CD14-positive monocyte (primary cell): Measurements from ENCODE around the gene REXO4. TPM values are rescaled to one million over a fixed set of nuclear protein-coding genes. Genes with fewer than 3 reads are reported as not detected.

Source experiments
- DNase-seq, 3 donors: peaks; one replicate each; pipeline ENCODE4 v3.0.0-alpha.2; 2011 to 2022
- H2AFZ ChIP-seq: 2 replicates; pipeline ENCODE4 v1.6.0; 2012; ENCODE audit warnings: mild to moderate bottlenecking, low read depth, low read length, inconsistent platforms; ENCODE audit not compliant: insufficient read depth, poor library complexity, severe bottlenecking
- H3K27ac ChIP-seq, 2 donors: 1 replicate in 1 of 2; 2 replicates in 1 of 2; pipeline ENCODE4 v1.5.1; 2012 to 2013; ENCODE audit warnings: low read length in 2 of 2, control low read depth in 1 of 2, inconsistent platforms in 1 of 2, low read depth in 1 of 2, mild to moderate bottlenecking in 1 of 2
- H3K27me3 ChIP-seq, 2 donors: one replicate each; pipeline versions ENCODE4 v1.6.0 to v1.6.1; 2011 to 2013; ENCODE audit warnings: low read length in 2 of 2; ENCODE audit not compliant: control insufficient read depth in 2 of 2, insufficient read depth in 2 of 2
- H3K36me3 ChIP-seq, 2 donors: replicated peaks in 1 of 2; 1 replicate in 1 of 2; 2 replicates in 1 of 2; pipeline versions ENCODE4 v1.5.1 to v1.6.1; 2012 to 2013; ENCODE audit warnings: low read length in 2 of 2, control low read depth in 1 of 2, inconsistent platforms in 1 of 2, mild to moderate bottlenecking in 1 of 2; ENCODE audit not compliant: insufficient read depth in 2 of 2, control insufficient read depth in 1 of 2
- H3K4me1 ChIP-seq, 2 donors: 1 replicate in 1 of 2; 2 replicates in 1 of 2; pipeline versions ENCODE4 v1.5.1 to v1.6.1; 2012 to 2013; ENCODE audit warnings: low read length in 2 of 2, control low read depth in 1 of 2, inconsistent platforms in 1 of 2, mild to moderate bottlenecking in 1 of 2, moderate library complexity in 1 of 2; ENCODE audit not compliant: insufficient read depth in 2 of 2, control insufficient read depth in 1 of 2
- H3K4me2 ChIP-seq: replicated peaks from 2 replicates; pipeline ENCODE3; 2012; ENCODE audit warnings: low read length, moderate library complexity, mild to moderate bottlenecking; ENCODE audit not compliant: poor library complexity, severe bottlenecking; ENCODE audit errors: extremely low read depth
- H3K4me3 ChIP-seq, 3 experiments: fragments of 200-600 bp in 1 of 3; sonication (generic) in 1 of 3; replicated peaks in 1 of 3; 1 replicate in 2 of 3; 2 replicates in 1 of 3; pipeline ENCODE4 v1.5.1; 2011 to 2013; ENCODE audit warnings: low read length in 3 of 3, mild to moderate bottlenecking in 3 of 3, control low read depth in 2 of 3, low read depth in 2 of 3, inconsistent platforms in 1 of 3, moderate library complexity in 1 of 3
- H3K79me2 ChIP-seq: 2 replicates; pipeline ENCODE4 v1.6.0; 2012; ENCODE audit warnings: mild to moderate bottlenecking, control low read depth, inconsistent platforms, low read length, moderate library complexity; ENCODE audit not compliant: insufficient read depth
- H3K9ac ChIP-seq: 2 replicates; pipeline ENCODE4 v1.6.0; 2017; ENCODE audit warnings: low read length, mild to moderate bottlenecking; ENCODE audit not compliant: insufficient read depth, poor library complexity, severe bottlenecking
- H3K9me3 ChIP-seq, 2 donors: replicated peaks in 1 of 2; 1 replicate in 1 of 2; 2 replicates in 1 of 2; pipeline versions ENCODE4 v1.5.1 to v1.6.1; 2012 to 2013; ENCODE audit warnings: low read length in 2 of 2, control low read depth in 1 of 2; ENCODE audit not compliant: control insufficient read depth in 1 of 2, insufficient read depth in 1 of 2
- H4K20me1 ChIP-seq: 2 replicates; pipeline ENCODE4 v1.6.0; 2012; ENCODE audit warnings: mild to moderate bottlenecking, low read length, control low read depth, moderate library complexity; ENCODE audit not compliant: insufficient read depth
- H3K27ac Mint-ChIP-seq, 7 donors: one replicate each; pipeline ENCODE4 v1.8.0; 2020; ENCODE audit warnings: mild to moderate bottlenecking in 7 of 7, mixed read lengths in 7 of 7, moderate library complexity in 6 of 7, inconsistent platforms in 2 of 7
- H3K27me3 Mint-ChIP-seq, 3 donors: one replicate each; pipeline ENCODE4 v1.8.0; 2021 to 2022; ENCODE audit warnings: low read depth in 3 of 3, mild to moderate bottlenecking in 3 of 3, mixed read lengths in 3 of 3, moderate library complexity in 3 of 3, inconsistent platforms in 1 of 3
- H3K36me3 Mint-ChIP-seq, 2 donors: one replicate each; pipeline ENCODE4 v1.8.0; 2020; ENCODE audit warnings: mixed read lengths in 2 of 2, inconsistent platforms in 1 of 2, mild to moderate bottlenecking in 1 of 2
- H3K4me1 Mint-ChIP-seq: one replicate; pipeline ENCODE4 v1.8.0; 2020; ENCODE audit warnings: mild to moderate bottlenecking, mixed read lengths
- H3K4me3 Mint-ChIP-seq, 2 donors: one replicate each; pipeline ENCODE4 v1.8.0; 2020; ENCODE audit warnings: mild to moderate bottlenecking in 2 of 2, mixed read lengths in 2 of 2, moderate library complexity in 1 of 2
- H3K9me3 Mint-ChIP-seq, 7 donors: one replicate each; pipeline ENCODE4 v1.8.0; 2020 to 2022; ENCODE audit warnings: mixed read lengths in 7 of 7, mild to moderate bottlenecking in 6 of 7, moderate library complexity in 6 of 7, inconsistent platforms in 2 of 7
- CTCF ChIP-seq: fragments of 200-600 bp; IDR thresholded peaks from one replicate; pipeline ENCODE4 v1.8.0; 2022; ENCODE audit warnings: antibody characterized with exemption, mild to moderate bottlenecking
- WGBS: methylation state at CpG from one replicate; pipeline ENCODE4 v1.1.5; 2013; ENCODE audit warnings: missing lambda C conversion rate; ENCODE audit not compliant: insufficient coverage; 5-methylcytosine and 5-hydroxymethylcytosine counted together
- intact Hi-C, 2 donors: fragments of 100-400 bp; cut with micrococcal nuclease; formaldehyde crosslinking; loops; one replicate each; pipeline versions ENCODE4 v1.15.0 to v1.15.1; 2023
- polyA plus RNA-seq, 3 donors: library from polyadenylated mRNA; depleted of rRNA in 1 of 3; unstranded in 2 of 3; stranded (reverse) in 1 of 3; fragments of 300-500 nt in 2 of 3; fragments of >200 nt in 1 of 3; fragmentation: Illumina TruSeq in 2 of 3; gene quantifications; 1 replicate in 2 of 3; 2 replicates in 1 of 3; pipeline ENCODE4 v1.2.3, GENCODE V29; 2012 to 2021

REXO4 gene
- polyA plus RNA-seq, 3 donors, result 3.0 to 11.0 (median 4.2) TPM

GRCh38 chr9:133459476-133460404 lies 41.9 kb upstream of the REXO4 start, which contains the start of gene CACFD1:
TSS of gene CACFD1 (plus strand) at chr9:133459978. CDS start at chr9:133460067, 89 bp downstream.
- Histone ChIP-seq H3K4me1 (peaks cover 17 to 22% of the 10 kb centered on the region in 2 donors), H3K36me3 (no peaks in the 10 kb centered on the region), H3K79me2 (no peaks in the 10 kb centered on the region), H3K9me3 (no peaks in the 10 kb centered on the region), H3K4me2 (peak within 1 kb of the TSS; percentile 85), H4K20me1 (peaks cover 20% of the 10 kb centered on the region), H3K9ac (peak within 1 kb of the TSS; percentile 87), H3K27me3 (peaks cover 0 to 9% of the 10 kb centered on the region in 2 donors), H3K27ac (peak within 1 kb of the TSS; percentile 14 to 79), H2AFZ (peak within 1 kb of the TSS; percentile 86), H3K4me3 (peak within 1 kb of the TSS; percentile 62 to 92 (median 63))
- H3K4me3 Mint-ChIP-seq, result peak within 1 kb of the TSS; percentile 82 to 92
- H3K27ac Mint-ChIP-seq, result peak within 1 kb of the TSS; percentile 77 to 94 (median 89)
- H3K36me3 Mint-ChIP-seq, result no peaks in the 10 kb centered on the region
- peak; percentile 86 to 88 (median 88) for DNase-seq
- intact Hi-C loops, result loop anchor here (1.0 to 10.0 kb wide), 3 partner anchors 19 to 565 kb away; partner anchors contain the start of genes ADAMTS13 (in 1 of the 2) and BRD3OS (in 1 of the 2)
- H3K27me3 Mint-ChIP-seq, result peaks cover 13 to 38% (median 15%) of the 10 kb centered on the region in 3 donors
- H3K4me1 Mint-ChIP-seq, result peaks cover 21% of the 10 kb centered on the region
- under 1% methylated on average over 51 of the region's 86 CpGs for WGBS
- peaks cover 0 to 1% (median 0%) of the 10 kb centered on the region in 7 donors for H3K9me3 Mint-ChIP-seq
- no peak for TF ChIP-seq CTCF

GRCh38 chr9:133458643-133459312 lies 41.0 kb upstream of the REXO4 start:
- peaks cover 20% of the 10 kb centered on the region for H3K4me1 Mint-ChIP-seq
- no peaks in the 10 kb centered on the region for H3K36me3 Mint-ChIP-seq
- TF ChIP-seq CTCF, result peak; percentile 29
- no peak overlapping the region for H2AFZ ChIP-seq
- H3K4me2 ChIP-seq, result peak overlapping the region; percentile 85
- no peaks in the 10 kb centered on the region for H3K9me3 ChIP-seq
- H3K4me3 Mint-ChIP-seq, result peak overlapping the region in 1 of 2 donors; percentile 92
- H3K36me3 ChIP-seq, result no peaks in the 10 kb centered on the region
- DNase-seq, result peak; percentile 58 to 72 (median 66)
- H3K27ac ChIP-seq, result no peak overlapping the region
- no peak overlapping the region for H3K9ac ChIP-seq
- H3K4me3 ChIP-seq, result peak overlapping the region in 1 of 3 experiments; percentile 92
- peaks cover 17 to 22% of the 10 kb centered on the region in 2 donors for H3K4me1 ChIP-seq
- H3K27ac Mint-ChIP-seq, result no peak overlapping the region
- peaks cover 0 to 9% of the 10 kb centered on the region in 2 donors for H3K27me3 ChIP-seq
- 64% methylated on average over 12 of the region's 16 CpGs for WGBS
- no peaks in the 10 kb centered on the region for H3K79me2 ChIP-seq
- peaks cover 0 to 1% (median 0%) of the 10 kb centered on the region in 7 donors for H3K9me3 Mint-ChIP-seq
- intact Hi-C loops, result loop anchor here in 1 of 2 donors (5.0 to 10.0 kb wide), 2 partner anchors 36 to 566 kb away; partner anchors contain the start of genes ADAMTS13 and BRD3OS
- peaks cover 13 to 38% (median 15%) of the 10 kb centered on the region in 3 donors for H3K27me3 Mint-ChIP-seq
- peaks cover 20% of the 10 kb centered on the region for H4K20me1 ChIP-seq
